SW480 (cell line): ENCODE data around the gene TCAF1.

Source experiments
- DNase-seq: peaks from one replicate; pipeline ENCODE4 v3.0.0-alpha.2; 2016; ENCODE audit warnings: low spot score

TCAF1 gene, protein sequence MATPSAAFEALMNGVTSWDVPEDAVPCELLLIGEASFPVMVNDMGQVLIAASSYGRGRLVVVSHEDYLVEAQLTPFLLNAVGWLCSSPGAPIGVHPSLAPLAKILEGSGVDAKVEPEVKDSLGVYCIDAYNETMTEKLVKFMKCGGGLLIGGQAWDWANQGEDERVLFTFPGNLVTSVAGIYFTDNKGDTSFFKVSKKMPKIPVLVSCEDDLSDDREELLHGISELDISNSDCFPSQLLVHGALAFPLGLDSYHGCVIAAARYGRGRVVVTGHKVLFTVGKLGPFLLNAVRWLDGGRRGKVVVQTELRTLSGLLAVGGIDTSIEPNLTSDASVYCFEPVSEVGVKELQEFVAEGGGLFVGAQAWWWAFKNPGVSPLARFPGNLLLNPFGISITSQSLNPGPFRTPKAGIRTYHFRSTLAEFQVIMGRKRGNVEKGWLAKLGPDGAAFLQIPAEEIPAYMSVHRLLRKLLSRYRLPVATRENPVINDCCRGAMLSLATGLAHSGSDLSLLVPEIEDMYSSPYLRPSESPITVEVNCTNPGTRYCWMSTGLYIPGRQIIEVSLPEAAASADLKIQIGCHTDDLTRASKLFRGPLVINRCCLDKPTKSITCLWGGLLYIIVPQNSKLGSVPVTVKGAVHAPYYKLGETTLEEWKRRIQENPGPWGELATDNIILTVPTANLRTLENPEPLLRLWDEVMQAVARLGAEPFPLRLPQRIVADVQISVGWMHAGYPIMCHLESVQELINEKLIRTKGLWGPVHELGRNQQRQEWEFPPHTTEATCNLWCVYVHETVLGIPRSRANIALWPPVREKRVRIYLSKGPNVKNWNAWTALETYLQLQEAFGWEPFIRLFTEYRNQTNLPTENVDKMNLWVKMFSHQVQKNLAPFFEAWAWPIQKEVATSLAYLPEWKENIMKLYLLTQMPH

DNA sequence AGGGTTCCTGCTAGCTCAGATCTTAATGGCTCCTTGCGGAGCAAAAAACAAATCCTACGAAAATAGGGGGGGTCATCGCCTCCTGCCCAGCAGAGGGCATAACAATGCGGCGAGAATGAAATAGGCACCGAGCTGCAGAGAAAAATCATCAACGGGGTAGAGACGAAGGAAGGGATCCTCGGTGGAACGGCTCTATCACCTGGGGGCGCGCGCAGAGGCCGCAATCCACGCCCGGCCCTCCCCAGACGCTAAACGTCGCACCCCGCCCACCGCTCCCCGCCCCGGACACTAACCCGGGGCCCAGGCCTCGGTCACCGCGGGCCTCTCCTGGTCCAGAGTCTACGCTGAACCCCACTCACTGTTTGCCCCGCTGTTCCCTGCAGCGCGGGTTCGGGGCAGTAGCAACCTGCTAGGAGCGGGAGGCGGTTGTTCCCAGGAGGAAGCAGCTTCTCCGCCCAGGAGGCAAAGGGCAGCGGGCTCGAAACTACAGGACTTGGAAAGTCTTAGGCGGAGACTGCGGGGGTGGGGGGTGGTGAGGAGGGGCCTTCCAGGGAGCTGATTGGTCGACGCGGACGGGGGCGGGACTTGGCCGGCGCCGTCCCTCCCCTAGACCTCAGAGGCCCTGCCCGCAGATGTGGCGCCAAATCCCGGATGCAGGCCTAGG lies at the start of gene TCAF1:
TSS of gene TCAF1 (minus strand) at position 509 of the 664 bp plus-strand sequence. CDS start 25,568 bp downstream, outside the sequence.
- DNase-seq = peak; percentile 95

DNA sequence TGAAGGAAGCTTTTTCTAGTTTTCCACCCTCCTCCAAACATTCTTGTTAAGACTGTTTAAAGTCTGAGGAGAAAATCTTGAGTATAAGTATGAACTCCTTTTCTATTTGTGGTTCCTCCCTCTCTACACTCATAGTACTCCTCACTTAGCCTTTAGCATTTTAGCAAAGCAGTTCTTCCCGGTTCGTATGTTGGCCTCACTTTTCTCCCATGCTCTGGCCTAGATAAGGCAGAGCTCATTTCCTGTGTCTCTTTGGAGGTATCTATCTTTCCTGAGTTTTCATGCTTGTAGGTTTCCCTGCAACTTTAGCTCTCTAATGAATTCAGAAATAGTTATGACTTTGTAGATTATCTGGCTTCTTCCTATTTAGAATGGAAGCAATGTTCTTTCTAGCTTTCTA lies 46.8 kb upstream of the TCAF1 start:
- no peak for DNase-seq

GRCh38 chr7:143947111-143947510 lies 45.1 kb upstream of the TCAF1 start:
- DNase-seq = no peak

DNA sequence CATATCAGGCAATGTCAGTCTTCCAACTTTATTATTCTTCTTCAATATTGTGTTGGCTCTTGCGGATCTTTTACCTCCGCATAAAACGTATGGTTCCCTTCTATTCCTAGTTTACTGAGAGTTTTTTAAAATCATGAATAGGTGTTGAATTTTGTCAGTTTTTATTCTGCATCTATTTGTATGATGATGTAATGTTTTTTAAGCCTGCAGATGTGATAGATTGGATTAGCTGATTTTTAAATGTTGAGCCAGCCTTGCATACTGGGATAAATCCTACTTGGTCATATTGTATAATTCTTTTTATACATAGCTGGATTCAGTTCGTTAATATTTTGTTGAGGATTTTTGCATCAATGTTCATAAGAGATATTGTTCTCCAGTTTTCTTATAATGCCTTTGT lies 43.4 kb upstream of the TCAF1 start:
- no peak for DNase-seq

DNA sequence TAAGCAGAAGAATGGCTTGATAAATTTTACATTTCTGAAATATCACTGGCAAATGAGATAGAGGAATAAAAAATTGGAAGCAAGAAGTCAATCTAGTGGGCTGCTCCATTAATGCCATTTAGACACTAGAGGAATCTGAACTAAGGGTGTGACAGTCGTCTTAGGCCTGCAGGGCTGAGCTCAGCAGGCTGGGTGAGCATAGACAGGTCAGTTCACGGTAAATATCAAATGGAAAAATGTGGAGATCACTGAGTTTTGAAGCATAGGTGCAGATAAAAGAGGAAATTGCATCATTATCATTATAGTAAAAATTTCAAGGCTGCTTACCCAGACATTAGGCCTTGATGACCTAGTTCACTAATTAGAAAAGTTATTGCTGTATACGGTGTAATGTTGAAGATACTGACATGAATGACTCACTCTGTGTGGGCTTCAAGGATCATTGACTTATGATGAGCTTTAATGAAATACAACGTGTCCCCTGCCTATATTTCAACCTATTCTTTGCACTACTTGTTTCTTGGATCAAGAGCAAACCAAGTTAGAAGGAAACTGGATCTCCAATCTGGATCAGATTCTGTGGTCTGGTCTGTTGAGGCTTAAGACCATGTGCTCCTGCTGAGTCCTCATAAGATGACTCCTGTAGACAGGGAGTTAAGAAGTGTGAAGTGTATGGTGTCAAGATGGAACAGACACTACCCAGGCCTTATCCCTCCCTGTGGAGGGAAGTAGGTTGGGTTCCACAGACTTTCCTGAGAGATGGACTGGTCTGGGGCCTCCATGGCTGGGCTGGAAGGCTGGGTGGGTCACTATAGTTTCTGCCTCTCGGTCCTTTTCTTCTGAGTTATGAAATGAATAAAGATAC lies 36.6 kb upstream of the TCAF1 start:
- no peak for DNase-seq

GRCh38 chr7:143936087-143937009 lies 34.4 kb upstream of the TCAF1 start:
- DNase-seq = no peak

DNA sequence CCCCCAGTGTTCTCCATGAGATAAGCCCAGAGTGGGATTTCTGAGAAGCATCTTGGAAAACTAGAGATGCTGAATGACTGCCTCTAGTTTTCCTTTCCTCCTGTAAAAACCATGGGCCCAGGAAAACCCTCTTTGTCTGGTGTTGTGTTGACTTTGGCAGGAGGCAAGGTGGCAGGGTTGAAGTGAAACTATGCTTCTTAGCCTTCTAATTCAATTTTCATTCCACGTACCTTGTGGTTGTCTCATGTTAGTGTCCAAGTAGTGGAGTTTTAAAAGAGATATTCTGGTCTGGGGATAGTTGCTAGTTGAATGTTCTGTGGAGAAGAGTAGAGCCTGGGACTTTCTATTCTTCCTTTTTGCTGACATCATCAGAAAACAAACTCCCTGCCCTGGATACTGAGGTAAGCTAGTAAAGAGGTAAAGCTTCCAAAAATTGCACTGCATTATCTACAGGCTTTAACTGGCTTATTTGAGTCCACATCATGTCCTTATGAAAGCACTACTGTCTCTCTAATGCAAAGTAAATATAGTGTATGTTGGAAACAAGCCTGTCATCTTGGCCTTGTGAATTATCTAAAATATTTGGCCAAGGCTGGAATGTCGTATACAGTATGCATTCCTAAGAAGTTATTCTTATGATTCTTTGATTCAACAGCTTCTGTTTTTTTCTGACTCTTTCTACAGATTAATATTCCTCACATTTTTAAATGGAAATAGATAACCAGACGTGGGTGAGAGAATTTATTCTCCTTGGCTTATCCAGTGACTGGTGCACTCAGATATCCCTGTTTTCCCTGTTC lies 32.8 kb upstream of the TCAF1 start, which contains the start of gene OR2F2:
TSS of gene OR2F2 (plus strand) at position 708 of the 800 bp plus-strand sequence. CDS start at position 708, 0 bp downstream.
- no peak for DNase-seq

DNA sequence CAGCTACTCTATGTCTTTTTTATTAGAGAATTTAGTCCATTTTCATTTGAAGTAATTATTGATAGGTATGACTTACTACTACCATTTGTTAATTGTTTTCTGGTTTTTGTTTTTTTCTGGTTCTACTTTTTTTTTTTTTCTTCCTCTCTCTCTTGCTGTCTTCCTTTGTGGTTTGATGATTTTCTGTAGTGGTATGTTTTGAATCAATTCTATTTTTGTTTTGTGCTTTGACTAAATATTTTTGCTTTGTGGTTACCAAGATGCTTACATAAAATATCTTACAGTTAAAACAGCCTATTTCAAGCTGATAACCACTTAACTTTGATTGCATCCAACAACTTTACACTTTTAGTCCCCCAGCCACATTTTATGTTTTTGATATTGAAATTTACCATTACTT lies 29.8 kb upstream of the TCAF1 start:
- DNase-seq = no peak

DNA sequence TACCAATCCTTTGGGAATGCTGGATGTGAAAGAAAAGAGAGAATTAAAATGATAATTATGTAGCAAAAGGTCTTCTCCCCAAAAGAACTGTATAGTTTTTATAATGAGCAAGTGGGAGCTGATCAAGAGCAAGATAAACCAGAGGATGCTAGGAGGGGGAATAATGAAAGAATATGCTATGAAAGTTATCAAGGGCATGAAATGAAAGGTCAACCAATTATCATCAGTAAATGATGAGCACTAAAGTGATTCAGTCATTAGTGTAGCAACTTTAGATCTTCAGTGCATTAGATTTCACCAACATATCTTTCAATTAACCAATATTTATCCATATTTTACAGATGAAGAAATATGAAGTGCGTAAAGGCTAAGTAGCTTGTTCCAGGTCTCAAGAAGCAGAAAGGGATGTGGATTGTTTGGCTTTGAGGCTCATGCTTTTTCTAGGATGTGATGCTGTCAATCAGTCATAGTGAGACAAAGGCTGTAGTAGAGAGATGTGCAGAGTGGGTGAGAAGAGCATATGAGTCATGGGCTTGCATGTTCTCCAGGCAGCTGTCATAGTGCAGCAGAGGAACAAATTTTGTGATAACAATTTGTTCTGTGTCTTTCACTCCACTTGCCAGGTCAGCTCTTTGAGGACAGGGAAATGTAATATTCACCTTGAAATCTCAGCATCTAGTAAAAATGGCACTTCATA lies 27.4 kb upstream of the TCAF1 start:
- DNase-seq = peak; percentile 29

DNA sequence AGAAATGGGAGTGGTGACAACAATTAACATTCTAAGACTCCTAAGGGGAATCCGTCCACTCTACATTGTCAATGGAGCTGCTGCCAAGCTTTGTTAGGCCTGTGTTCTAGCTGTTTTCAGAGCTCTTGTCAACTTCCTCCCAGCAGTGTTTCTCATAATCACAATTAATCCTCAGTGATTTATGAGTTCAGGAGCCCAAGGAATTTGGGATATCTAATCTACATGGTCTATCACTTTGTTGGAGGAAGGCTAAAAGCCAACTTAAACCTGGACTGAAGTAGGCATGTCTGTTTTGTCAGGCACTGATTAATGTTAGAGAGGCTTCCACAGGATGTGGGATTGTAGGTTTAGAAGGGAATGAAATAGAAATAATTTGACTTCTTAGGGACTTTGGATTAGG lies 22.9 kb upstream of the TCAF1 start:
- DNase-seq = no peak

- no peak for DNase-seq
Observed at GRCh38 chr7:143914938-143915652, 13.1 kb upstream of the TCAF1 start.

DNA sequence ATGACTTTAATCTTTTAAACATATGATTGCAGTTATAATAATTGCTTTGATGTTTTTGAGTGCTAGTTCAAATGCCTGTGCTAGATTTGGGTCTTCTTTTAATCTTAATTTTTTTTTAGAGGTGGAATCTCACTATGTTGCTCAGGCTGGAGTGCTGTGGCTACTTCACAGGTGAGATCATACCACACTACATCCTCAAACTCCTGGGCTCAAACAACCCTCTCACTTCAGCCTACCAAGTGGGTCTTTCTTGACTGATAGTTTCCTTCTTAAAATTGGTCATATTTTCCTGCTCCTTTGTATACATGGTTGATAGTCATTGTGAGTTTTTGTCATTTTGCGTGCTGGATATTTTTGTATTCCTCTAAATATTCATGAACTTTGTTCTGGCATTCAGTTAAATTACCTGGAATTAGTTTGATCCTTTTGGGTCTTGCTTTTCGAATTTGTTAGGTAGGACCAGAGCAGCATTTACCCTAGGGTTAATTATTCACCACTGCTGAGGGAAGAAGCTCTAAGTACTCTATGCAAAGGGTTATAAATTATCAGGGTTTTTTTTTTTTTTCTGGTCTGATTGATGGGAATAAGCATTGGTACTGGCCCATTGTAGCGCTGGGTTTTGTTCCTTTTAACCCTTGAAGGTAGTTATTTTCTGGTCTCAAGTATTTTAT lies 12.1 kb upstream of the TCAF1 start:
- no peak for DNase-seq

- no peak for DNase-seq
Observed at GRCh38 chr7:143910473-143911248, 8.7 kb upstream of the TCAF1 start.

DNA sequence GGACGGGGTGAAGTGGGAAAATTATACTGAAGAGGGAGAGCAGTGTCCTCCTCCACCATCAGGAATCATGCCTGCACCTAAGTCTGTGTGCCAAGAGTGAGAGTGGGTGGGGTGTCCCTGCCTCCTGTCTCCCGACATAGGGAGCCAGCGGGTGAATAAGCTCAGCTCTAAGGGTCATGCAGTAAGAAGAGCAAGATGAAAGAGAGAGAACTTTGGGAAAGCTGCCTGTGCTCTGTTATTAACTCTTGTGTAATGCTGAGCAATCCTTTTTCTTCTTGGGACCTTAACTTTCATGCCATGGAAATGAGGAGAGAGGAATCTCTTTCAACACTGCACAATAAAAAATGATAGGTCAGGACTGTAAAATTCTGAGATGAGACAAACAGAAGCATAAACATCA lies 7.9 kb upstream of the TCAF1 start:
- DNase-seq = no peak

GRCh38 chr7:143908120-143908519 lies 6.1 kb upstream of the TCAF1 start:
- DNase-seq = no peak

DNA sequence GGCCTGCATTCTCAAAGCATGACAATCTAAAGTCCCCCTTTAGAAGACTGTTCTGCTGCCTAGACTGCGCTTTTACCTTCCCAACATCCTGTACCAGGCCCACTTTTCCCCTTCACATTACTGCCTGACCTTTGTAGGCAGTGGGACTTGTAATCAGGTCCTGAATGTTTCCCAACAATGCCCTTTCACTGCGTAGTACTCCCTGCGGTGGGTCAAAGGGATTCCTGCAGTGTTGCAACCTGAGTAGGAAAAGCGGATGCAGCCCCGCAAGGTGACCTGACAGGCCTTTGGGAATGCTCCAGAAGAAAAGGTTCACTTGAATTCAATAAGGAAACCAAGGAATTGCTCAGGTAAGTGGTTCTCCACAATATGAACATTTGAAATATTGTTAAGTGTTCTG lies 4.9 kb upstream of the TCAF1 start:
- no peak for DNase-seq

DNA sequence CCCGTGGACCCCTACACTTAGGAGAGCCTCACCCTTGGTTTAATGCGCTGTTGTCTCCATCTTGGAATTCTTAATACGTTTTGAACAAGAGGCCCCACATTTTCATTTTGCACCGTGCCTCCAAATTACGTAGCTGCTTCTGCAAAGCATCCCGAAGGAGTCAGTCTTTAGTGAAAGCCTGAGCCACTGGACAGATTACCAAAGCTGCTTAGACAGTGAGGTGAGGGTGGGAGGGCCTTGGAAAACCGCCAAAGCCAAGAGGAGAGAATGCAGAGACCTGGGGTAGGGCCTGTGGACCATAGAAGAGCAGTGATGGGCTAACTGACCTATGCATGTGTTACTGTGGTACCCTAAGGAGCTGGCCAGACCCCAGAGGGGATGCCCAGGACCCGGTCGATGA lies 4.2 kb upstream of the TCAF1 start:
- DNase-seq = no peak
